COLO829 (cell line): ENCODE results near the gene NEURL3.

ENCODE experiments used
- DNase-seq: peaks from one replicate; pipeline ENCODE4 v3.0.0; 2012; ENCODE audit warnings: low spot score

NEURL3 gene

GRCh38 chr2:96539215-96539920 is 34.2 kb upstream of the NEURL3 start:
- no peak for DNase-seq

- DNase-seq, result peak; percentile 77
Measured at GRCh38 chr2:96538487-96539214, 33.5 kb upstream of the NEURL3 start.

- no peak for DNase-seq
Measured at GRCh38 chr2:96537734-96538486, 32.8 kb upstream of the NEURL3 start.

- DNase-seq, result no peak
Measured at GRCh38 chr2:96537066-96537733, 32.0 kb upstream of the NEURL3 start.

- DNase-seq, result peak; percentile 79
Measured at GRCh38 chr2:96536445-96537065, 31.4 kb upstream of the NEURL3 start, which contains the start of gene ARID5A. Gene ARID5A, plus strand, starts transcription at chr2:96536752. Its CDS starts 75 bp downstream, at chr2:96536827.

GRCh38 chr2:96535331-96535730 is 30.2 kb upstream of the NEURL3 start:
- no peak for DNase-seq

GRCh38 chr2:96534701-96535181 is 29.6 kb upstream of the NEURL3 start:
- DNase-seq, result no peak

GRCh38 chr2:96534141-96534540 is 29.0 kb upstream of the NEURL3 start:
- no peak for DNase-seq

- DNase-seq, result peak; percentile 80
Measured at GRCh38 chr2:96533292-96534073, 28.3 kb upstream of the NEURL3 start.

- DNase-seq, result no peak
Measured at GRCh38 chr2:96532641-96533291, 27.6 kb upstream of the NEURL3 start.

- peak; percentile 99 for DNase-seq
Measured at GRCh38 chr2:96531872-96532505, 26.8 kb upstream of the NEURL3 start.

GRCh38 chr2:96531366-96531765 is 26.2 kb upstream of the NEURL3 start:
- DNase-seq, result no peak

GRCh38 chr2:96530474-96531357 is 25.6 kb upstream of the NEURL3 start:
- no peak for DNase-seq

GRCh38 chr2:96530144-96530430 is 24.9 kb upstream of the NEURL3 start:
- DNase-seq, result no peak

- no peak for DNase-seq
Measured at GRCh38 chr2:96529376-96530143, 24.4 kb upstream of the NEURL3 start.

GRCh38 chr2:96528700-96529375 is 23.7 kb upstream of the NEURL3 start:
- DNase-seq, result no peak

- DNase-seq, result no peak
Measured at GRCh38 chr2:96528006-96528699, 23.0 kb upstream of the NEURL3 start.
